Kidney (tissue), 14 donors: Measurements from ENCODE around the gene SIRT4. TPM values are rescaled to one million over a fixed set of nuclear protein-coding genes. Genes with fewer than 3 reads are reported as not detected.

ENCODE experiments used
- DNase-seq, 5 donors: peaks; one replicate each; pipeline ENCODE4 v3.0.0-alpha.2; 2013 to 2020
- FAIRE-seq: peaks from 2 replicates; lab custom pipeline; 2012; peaks lifted over from hg19 to GRCh38; lab: Jason Lieb, UNC
- H3K27ac ChIP-seq, 2 donors: one replicate each; pipeline ENCODE4 v1.7.0; 2013; ENCODE audit warnings: low read depth in 2 of 2, low read length in 2 of 2, inconsistent platforms in 1 of 2
- H3K27me3 ChIP-seq: one replicate; pipeline ENCODE4 v1.7.1; 2013; ENCODE audit warnings: low read length, inconsistent platforms; ENCODE audit not compliant: control insufficient read depth, insufficient read depth
- H3K36me3 ChIP-seq, 3 donors: one replicate each; pipeline versions ENCODE4 v1.7.0 to v1.7.1; 2013; ENCODE audit warnings: low read length in 3 of 3, control low read depth in 1 of 3, inconsistent platforms in 1 of 3; ENCODE audit not compliant: insufficient read depth in 3 of 3, control insufficient read depth in 2 of 3
- H3K4me1 ChIP-seq, 3 donors: one replicate each; pipeline versions ENCODE4 v1.7.0 to v1.7.1; 2013; ENCODE audit warnings: low read length in 3 of 3, inconsistent platforms in 1 of 3, low read depth in 1 of 3; ENCODE audit not compliant: control insufficient read depth in 2 of 3, insufficient read depth in 2 of 3
- H3K4me3 ChIP-seq, 3 donors: one replicate each; pipeline versions ENCODE4 v1.7.0 to v1.8.1; 2013; ENCODE audit warnings: low read length in 3 of 3, control low read depth in 1 of 3, inconsistent platforms in 1 of 3
- H3K9ac ChIP-seq, 3 donors: one replicate each; pipeline versions ENCODE4 v1.7.0 to v1.7.1; 2013; ENCODE audit warnings: low read length in 3 of 3, control low read depth in 1 of 3, inconsistent platforms in 1 of 3
- H3K9me3 ChIP-seq, 3 donors: one replicate each; pipeline versions ENCODE4 v1.7.0 to v1.7.1; 2013; ENCODE audit warnings: low read length in 3 of 3, control low read depth in 1 of 3, inconsistent platforms in 1 of 3; ENCODE audit not compliant: control insufficient read depth in 2 of 3, insufficient read depth in 1 of 3
- intact Hi-C: fragments of 100-400 bp; cut with DNase I; formaldehyde crosslinking; loops from one replicate; pipeline ENCODE4 v1.11.1; 2022
- polyA plus RNA-seq: library from polyadenylated mRNA; stranded (reverse); fragments of 350-450 nt; fragmentation: Illumina TruSeq; extraction: RNeasy Lipid Tissue Mini Kit (QIAGEN cat#74804); gene quantifications from one replicate; pipeline ENCODE4 v1.2.3, GENCODE V29; 2014; ENCODE audit warnings: low read depth, low replicate concordance; ENCODE audit not compliant: insufficient read depth
- total RNA-seq: library from RNA; stranded (reverse); fragmentation: NEBNext Ultra II Directional; extraction: Animal tissue kit (Norgen Biotek cat#: 25700); gene quantifications from one replicate; pipeline ENCODE4 v1.2.1, GENCODE V29; 2021
- TF ChIP-seq, protein P1 (sequence below): IDR thresholded peaks from 3 replicates; pipeline ENCODE4 v1.5.1; 2012; ENCODE audit warnings: mild to moderate bottlenecking, moderate library complexity, borderline replicate concordance; ENCODE audit not compliant: insufficient read depth; ENCODE audit errors: extremely low read depth
- donor health status: control.
- donor health status: control.
- donor health status: control.
- donor health status: control.
- donor health status: control.
- donor health status: DM: yes; HTN: yes; CAD: no.
- donor health status: Normal renal cell carcinoma (clear cell type).

The SIRT4 gene
- total and polyA plus RNA-seq, 2 donors from 2014 or later: 1.5 to 8.1 TPM

- no peak for FAIRE-seq
- no peaks in the 10 kb centered on the region for H3K27me3 ChIP-seq
- H3K4me3 ChIP-seq: no peak overlapping the region
- H3K4me1 ChIP-seq: no peaks in the 10 kb centered on the region
- no peak overlapping the region for H3K27ac ChIP-seq
- TF ChIP-seq, protein P1, sequence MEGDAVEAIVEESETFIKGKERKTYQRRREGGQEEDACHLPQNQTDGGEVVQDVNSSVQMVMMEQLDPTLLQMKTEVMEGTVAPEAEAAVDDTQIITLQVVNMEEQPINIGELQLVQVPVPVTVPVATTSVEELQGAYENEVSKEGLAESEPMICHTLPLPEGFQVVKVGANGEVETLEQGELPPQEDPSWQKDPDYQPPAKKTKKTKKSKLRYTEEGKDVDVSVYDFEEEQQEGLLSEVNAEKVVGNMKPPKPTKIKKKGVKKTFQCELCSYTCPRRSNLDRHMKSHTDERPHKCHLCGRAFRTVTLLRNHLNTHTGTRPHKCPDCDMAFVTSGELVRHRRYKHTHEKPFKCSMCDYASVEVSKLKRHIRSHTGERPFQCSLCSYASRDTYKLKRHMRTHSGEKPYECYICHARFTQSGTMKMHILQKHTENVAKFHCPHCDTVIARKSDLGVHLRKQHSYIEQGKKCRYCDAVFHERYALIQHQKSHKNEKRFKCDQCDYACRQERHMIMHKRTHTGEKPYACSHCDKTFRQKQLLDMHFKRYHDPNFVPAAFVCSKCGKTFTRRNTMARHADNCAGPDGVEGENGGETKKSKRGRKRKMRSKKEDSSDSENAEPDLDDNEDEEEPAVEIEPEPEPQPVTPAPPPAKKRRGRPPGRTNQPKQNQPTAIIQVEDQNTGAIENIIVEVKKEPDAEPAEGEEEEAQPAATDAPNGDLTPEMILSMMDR: no peak
- no peak for DNase-seq
- intact Hi-C loops: no loop called here
- H3K36me3 ChIP-seq: no peaks in the 10 kb centered on the region
- H3K9ac ChIP-seq: no peak overlapping the region
- H3K9me3 ChIP-seq: no peaks in the 10 kb centered on the region
These were observed 25.4 kb upstream of the SIRT4 start for GRCh38 chr12:120276734-120277133.

- no peaks in the 10 kb centered on the region for H3K9me3 ChIP-seq
- no peak overlapping the region for H3K27ac ChIP-seq
- DNase-seq (no peak), FAIRE-seq (no peak)
- no peaks in the 10 kb centered on the region for H3K27me3 ChIP-seq
- no peaks in the 10 kb centered on the region for H3K36me3 ChIP-seq
- H3K9ac ChIP-seq: no peak overlapping the region
- H3K4me1 ChIP-seq: no peaks in the 10 kb centered on the region
- intact Hi-C loops: no loop called here
- H3K4me3 ChIP-seq: no peak overlapping the region
- TF ChIP-seq, protein P1: no peak
These were observed 23.7 kb upstream of the SIRT4 start for GRCh38 chr12:120278137-120279069.

GRCh38 chr12:120283318-120283717 is 18.8 kb upstream of the SIRT4 start:
- intact Hi-C loops: no loop called here
- no peak overlapping the region for H3K27ac ChIP-seq
- FAIRE-seq: no peak
- no peaks in the 10 kb centered on the region for H3K27me3 ChIP-seq
- H3K4me1 ChIP-seq: no peaks in the 10 kb centered on the region
- no peaks in the 10 kb centered on the region for H3K9me3 ChIP-seq
- TF ChIP-seq, protein P1: no peak
- no peak overlapping the region for H3K4me3 ChIP-seq
- no peak overlapping the region for H3K9ac ChIP-seq
- DNase-seq: no peak
- H3K36me3 ChIP-seq: no peaks in the 10 kb centered on the region
